ENCODE results near the gene HERC6.
A peak's percentile ranks its signal among the peaks of the same experiment; 100 is the strongest.

The HERC6 gene

GRCh38 chr4:88360791-88361190 is 17.9 kb upstream of the HERC6 start:
- TF ChIP-seq ZBTB7A (IDR thresholded peaks at IDR 0.05; ENCODE audit: low read depth), result no peak
- no peak for TF ChIP-seq TCF12 (IDR thresholded peaks at IDR 0.05; ENCODE audit: low read depth)
- TF ChIP-seq MAX (IDR thresholded peaks at IDR 0.05), result no peak
- no peak for TF ChIP-seq CREB1 (IDR thresholded peaks at IDR 0.05; ENCODE audit: low read depth)
- no peak for TF ChIP-seq USF1 (IDR thresholded peaks at IDR 0.05)
- TF ChIP-seq TAF1 (IDR thresholded peaks at IDR 0.05; ENCODE audit: low read depth), result no peak

- no peak for TF ChIP-seq NFIC (IDR thresholded peaks at IDR 0.05)
- no peak for TF ChIP-seq REST (IDR thresholded peaks at IDR 0.05; ENCODE audit: low read depth)
- TF ChIP-seq TAF1 (IDR thresholded peaks at IDR 0.05; ENCODE audit: low read depth), result no peak
- no peak for TF ChIP-seq USF1 (IDR thresholded peaks at IDR 0.05)
- no peak for TF ChIP-seq ZBTB7A (IDR thresholded peaks at IDR 0.05; ENCODE audit: low read depth)
- no peak for TF ChIP-seq MAX (IDR thresholded peaks at IDR 0.05)
- no peak for TF ChIP-seq CREB1 (IDR thresholded peaks at IDR 0.05; ENCODE audit: low read depth)
- no peak for TF ChIP-seq RAD21 (IDR thresholded peaks at IDR 0.05; ENCODE audit: low read depth)
- no peak for TF ChIP-seq EP300 (IDR thresholded peaks at IDR 0.05; ENCODE audit: borderline replicate concordance)
- TF ChIP-seq CEBPB (IDR thresholded peaks at IDR 0.05), result no peak
- TF ChIP-seq FOXM1 (IDR thresholded peaks at IDR 0.05; ENCODE audit: borderline replicate concordance, low read depth), result no peak
- TF ChIP-seq YY1 (IDR thresholded peaks at IDR 0.05; ENCODE audit: low read depth), result no peak
Observed at GRCh38 chr4:88366460-88366859, 12.2 kb upstream of the HERC6 start.

GRCh38 chr4:88367826-88368225 is 10.8 kb upstream of the HERC6 start:
- TF ChIP-seq TEAD4 (IDR thresholded peaks at IDR 0.05), result no peak
- no peak for TF ChIP-seq TCF12 (IDR thresholded peaks at IDR 0.05; ENCODE audit: low read depth)
- no peak for TF ChIP-seq CREB1 (IDR thresholded peaks at IDR 0.05; ENCODE audit: low read depth)
- no peak for TF ChIP-seq FOXM1 (IDR thresholded peaks at IDR 0.05; ENCODE audit: borderline replicate concordance, low read depth)

- peak; percentile 74 for TF ChIP-seq RAD21 (IDR thresholded peaks at IDR 0.05; ENCODE audit: low read depth)
Observed at GRCh38 chr4:88369180-88369812, 9.4 kb upstream of the HERC6 start.

- TF ChIP-seq YY1 (IDR thresholded peaks at IDR 0.05; ENCODE audit: low read depth) (no peak), TAF1 (IDR thresholded peaks at IDR 0.05; ENCODE audit: low read depth) (no peak), CEBPB (IDR thresholded peaks at IDR 0.05) (no peak)
Observed at GRCh38 chr4:88381123-88381522, 2.5 kb downstream of the HERC6 start.

GRCh38 chr4:88382621-88383020 is 4.0 kb downstream of the HERC6 start:
- no peak for TF ChIP-seq TCF12 (IDR thresholded peaks at IDR 0.05; ENCODE audit: low read depth)

GRCh38 chr4:88390128-88390527 is 11.5 kb downstream of the HERC6 start:
- TF ChIP-seq CEBPB (IDR thresholded peaks at IDR 0.05) (no peak), EGR1 (IDR thresholded peaks at IDR 0.05) (no peak), RAD21 (IDR thresholded peaks at IDR 0.05; ENCODE audit: low read depth) (no peak)

GRCh38 chr4:88391703-88392102 is 13.1 kb downstream of the HERC6 start:
- no peak for TF ChIP-seq EGR1 (IDR thresholded peaks at IDR 0.05)
- TF ChIP-seq CEBPB (IDR thresholded peaks at IDR 0.05), result no peak
- no peak for TF ChIP-seq USF1 (IDR thresholded peaks at IDR 0.05)
- no peak for TF ChIP-seq MAX (IDR thresholded peaks at IDR 0.05)
- no peak for TF ChIP-seq RAD21 (IDR thresholded peaks at IDR 0.05; ENCODE audit: low read depth)
- no peak for TF ChIP-seq TAF1 (IDR thresholded peaks at IDR 0.05; ENCODE audit: low read depth)
- no peak for TF ChIP-seq TCF12 (IDR thresholded peaks at IDR 0.05; ENCODE audit: low read depth)
- TF ChIP-seq CREB1 (IDR thresholded peaks at IDR 0.05; ENCODE audit: low read depth), result no peak
- no peak for TF ChIP-seq TEAD4 (IDR thresholded peaks at IDR 0.05)
- no peak for TF ChIP-seq YY1 (IDR thresholded peaks at IDR 0.05; ENCODE audit: low read depth)
- no peak for TF ChIP-seq FOXM1 (IDR thresholded peaks at IDR 0.05; ENCODE audit: borderline replicate concordance, low read depth)
- TF ChIP-seq REST (IDR thresholded peaks at IDR 0.05; ENCODE audit: low read depth), result no peak
- TF ChIP-seq ZBTB7A (IDR thresholded peaks at IDR 0.05; ENCODE audit: low read depth), result no peak
- no peak for TF ChIP-seq EP300 (IDR thresholded peaks at IDR 0.05; ENCODE audit: borderline replicate concordance)
- TF ChIP-seq NFIC (IDR thresholded peaks at IDR 0.05), result no peak
